Measurements from ENCODE around the gene VSTM2B. TPM values are rescaled to one million over a fixed set of nuclear protein-coding genes. Genes with fewer than 3 reads are reported as not detected.

Gene VSTM2B
- total RNA-seq, 1 experiment from 2014 or later: not detected

DNA sequence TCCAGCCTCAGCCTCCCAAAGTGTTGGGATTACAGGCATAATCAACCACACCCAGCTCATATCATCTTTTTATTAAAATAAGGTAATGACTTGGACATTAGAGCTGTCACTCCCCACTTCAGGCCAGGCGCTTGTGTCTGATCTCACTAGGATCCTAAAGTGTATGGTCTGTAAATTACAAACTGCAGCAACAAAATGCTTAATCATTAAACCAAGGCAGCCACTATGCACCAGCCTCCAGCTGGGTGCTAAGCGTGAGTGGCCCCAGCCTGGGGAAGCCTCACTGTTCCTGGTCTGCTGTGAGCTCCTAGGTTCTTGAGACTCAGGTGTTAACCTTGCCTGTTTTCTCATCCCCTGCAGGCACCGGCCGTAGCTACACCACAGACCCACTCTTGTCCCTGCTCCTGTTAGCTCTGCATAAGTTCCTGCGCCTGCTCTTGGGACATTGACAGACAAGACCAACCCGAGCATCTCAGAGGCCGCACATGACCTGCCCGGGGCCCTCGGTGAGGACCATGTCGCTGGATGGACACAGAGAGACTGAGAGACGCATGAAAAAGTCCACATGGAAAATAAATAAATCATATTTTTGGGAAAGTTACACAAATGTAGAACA is 37.8 kb downstream of the VSTM2B start:
- H3K4me2 ChIP-seq (ENCODE audit: low read depth, low read length, poor library complexity, severe bottlenecking): no peak overlapping the region
- H3K4me1 ChIP-seq (ENCODE audit: low read length): no peaks in the 10 kb centered on the region
- DNase-seq: no peak
- H3K27me3 ChIP-seq (ENCODE audit: low read length): no peaks in the 10 kb centered on the region
- no peak overlapping the region for H3K4me3 ChIP-seq (ENCODE audit: low read length)
- no peak overlapping the region for H3K9ac ChIP-seq (ENCODE audit: low read length)
- no peak overlapping the region for H2AFZ ChIP-seq (ENCODE audit: low read length)
- H3K27ac ChIP-seq (ENCODE audit: low read length): no peak overlapping the region
- no peaks in the 10 kb centered on the region for H4K20me1 ChIP-seq (ENCODE audit: insufficient read depth, low read depth, low read length)
- no peaks in the 10 kb centered on the region for H3K36me3 ChIP-seq (ENCODE audit: insufficient read depth, low read length)
- no peaks in the 10 kb centered on the region for H3K79me2 ChIP-seq (ENCODE audit: low read length)
- H3K9me3 ChIP-seq (ENCODE audit: low read length): peaks cover 10% of the 10 kb centered on the region
- no peaks in the 10 kb centered on the region for H3K9me2 ChIP-seq (replicated peaks; ENCODE audit: insufficient read depth, low read length)

DNA sequence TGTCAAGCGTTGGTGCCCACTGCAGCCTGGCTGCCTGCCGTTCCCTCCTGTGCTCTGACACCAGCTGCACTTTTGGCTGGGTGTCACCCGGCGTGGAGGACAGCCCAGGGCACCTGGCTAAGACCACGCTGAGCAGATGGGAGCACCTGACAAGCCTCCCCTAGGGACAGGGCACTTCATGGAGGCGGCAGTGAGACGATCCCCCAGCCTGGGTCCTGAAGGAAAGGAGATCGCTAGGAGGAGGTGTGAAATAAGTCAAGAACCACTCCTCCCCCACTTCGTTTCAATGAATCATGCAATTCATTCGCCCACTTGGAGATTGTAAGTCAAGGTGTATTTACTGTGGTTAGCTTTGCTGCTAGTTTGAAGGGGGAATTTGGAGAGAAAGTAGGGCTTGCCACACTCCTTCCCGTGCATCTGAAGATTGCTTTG is 38.8 kb downstream of the VSTM2B start:
- Histone ChIP-seq H3K4me1 (ENCODE audit: low read length) (no peaks in the 10 kb centered on the region), H3K27me3 (ENCODE audit: low read length) (no peaks in the 10 kb centered on the region), H3K9me3 (ENCODE audit: low read length) (peaks cover 9% of the 10 kb centered on the region)

DNA sequence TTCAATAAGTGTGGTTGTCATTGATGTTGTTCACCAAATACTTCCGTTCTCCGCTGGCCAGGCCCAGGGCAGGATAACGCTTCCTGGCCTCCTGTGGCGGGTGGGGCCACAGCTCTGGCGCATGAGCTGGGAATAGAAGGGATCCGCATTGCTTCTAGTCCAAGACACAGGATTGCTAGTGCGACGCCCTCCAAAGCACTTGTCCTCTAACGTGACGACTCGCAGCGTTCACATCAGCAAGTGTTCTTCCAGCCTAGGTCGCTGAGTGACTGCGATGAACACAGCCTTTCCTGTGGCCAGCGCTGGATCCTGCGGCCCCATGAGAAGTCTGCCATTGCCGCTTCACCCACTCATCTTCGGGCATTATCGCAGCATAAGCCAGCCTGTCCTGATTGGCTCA is 39.4 kb downstream of the VSTM2B start:
- Histone ChIP-seq H3K36me3 (ENCODE audit: insufficient read depth, low read length) (no peaks in the 10 kb centered on the region), H3K4me3 (ENCODE audit: low read length) (no peak overlapping the region), H3K4me2 (ENCODE audit: low read depth, low read length, poor library complexity, severe bottlenecking) (no peak overlapping the region), H3K79me2 (ENCODE audit: low read length) (no peaks in the 10 kb centered on the region), H3K9ac (ENCODE audit: low read length) (no peak overlapping the region), H4K20me1 (ENCODE audit: insufficient read depth, low read depth, low read length) (no peaks in the 10 kb centered on the region), H3K4me1 (ENCODE audit: low read length) (no peaks in the 10 kb centered on the region), H3K27ac (ENCODE audit: low read length) (no peak overlapping the region), H3K9me2 (replicated peaks; ENCODE audit: insufficient read depth, low read length) (no peaks in the 10 kb centered on the region), H3K27me3 (ENCODE audit: low read length) (no peaks in the 10 kb centered on the region), H2AFZ (ENCODE audit: low read length) (no peak overlapping the region), H3K9me3 (ENCODE audit: low read length) (peaks cover 4% of the 10 kb centered on the region; the same call in 1 of the 2 replicates)
- DNase-seq: no peak

More for the DNA sequence above, 38.8 kb downstream of the VSTM2B start:
- no peak overlapping the region for H3K4me2 ChIP-seq (ENCODE audit: low read depth, low read length, poor library complexity, severe bottlenecking)
- H3K79me2 ChIP-seq (ENCODE audit: low read length): no peaks in the 10 kb centered on the region
- H3K27ac ChIP-seq (ENCODE audit: low read length): no peak overlapping the region
- H3K9ac ChIP-seq (ENCODE audit: low read length): no peak overlapping the region
- no peaks in the 10 kb centered on the region for H4K20me1 ChIP-seq (ENCODE audit: insufficient read depth, low read depth, low read length)
- no peak for DNase-seq
- no peaks in the 10 kb centered on the region for H3K36me3 ChIP-seq (ENCODE audit: insufficient read depth, low read length)
- no peak overlapping the region for H3K4me3 ChIP-seq (ENCODE audit: low read length)
- H3K9me2 ChIP-seq (replicated peaks; ENCODE audit: insufficient read depth, low read length): no peaks in the 10 kb centered on the region
- no peak overlapping the region for H2AFZ ChIP-seq (ENCODE audit: low read length)

DNA sequence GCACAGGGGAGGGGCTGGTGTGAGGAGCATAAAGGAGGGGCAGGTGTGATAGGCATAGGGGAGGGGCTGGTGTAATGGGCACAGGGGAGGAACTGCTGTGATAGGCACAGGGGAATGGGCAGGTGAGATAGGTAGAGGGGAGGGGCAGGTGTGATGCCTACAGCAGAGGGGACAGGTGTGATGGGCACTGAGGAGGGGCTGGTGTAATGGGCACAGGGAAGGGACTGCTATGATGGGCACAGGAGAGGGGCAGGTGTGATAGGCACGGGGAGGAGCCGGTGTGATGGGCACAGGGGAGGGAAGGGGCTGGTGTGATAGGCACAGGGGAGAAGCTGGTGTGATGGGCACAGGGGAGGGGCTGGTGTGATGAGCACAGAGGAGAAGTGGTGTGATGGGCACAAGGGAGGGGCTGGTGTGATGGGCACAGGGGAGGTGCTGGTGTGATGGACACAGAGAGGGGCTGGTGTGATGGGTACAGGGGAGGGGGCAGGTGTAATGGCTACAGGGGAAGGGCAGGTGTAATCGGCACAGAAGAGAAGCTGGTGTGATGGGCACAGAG is 40.8 kb downstream of the VSTM2B start:
- no peak overlapping the region for H2AFZ ChIP-seq (ENCODE audit: low read length)
- no peaks in the 10 kb centered on the region for H4K20me1 ChIP-seq (ENCODE audit: insufficient read depth, low read depth, low read length)
- no peak overlapping the region for H3K4me3 ChIP-seq (ENCODE audit: low read length)
- H3K79me2 ChIP-seq (ENCODE audit: low read length): no peaks in the 10 kb centered on the region
- H3K9me2 ChIP-seq (replicated peaks; ENCODE audit: insufficient read depth, low read length): no peaks in the 10 kb centered on the region
- H3K27me3 ChIP-seq (ENCODE audit: low read length): no peaks in the 10 kb centered on the region
- H3K4me1 ChIP-seq (ENCODE audit: low read length): no peaks in the 10 kb centered on the region
- no peak overlapping the region for H3K27ac ChIP-seq (ENCODE audit: low read length)
- H3K36me3 ChIP-seq (ENCODE audit: insufficient read depth, low read length): no peaks in the 10 kb centered on the region
- H3K9ac ChIP-seq (ENCODE audit: low read length): no peak overlapping the region
- no peak for DNase-seq
- H3K4me2 ChIP-seq (ENCODE audit: low read depth, low read length, poor library complexity, severe bottlenecking): no peak overlapping the region
- H3K9me3 ChIP-seq (ENCODE audit: low read length): no peaks in the 10 kb centered on the region

DNA sequence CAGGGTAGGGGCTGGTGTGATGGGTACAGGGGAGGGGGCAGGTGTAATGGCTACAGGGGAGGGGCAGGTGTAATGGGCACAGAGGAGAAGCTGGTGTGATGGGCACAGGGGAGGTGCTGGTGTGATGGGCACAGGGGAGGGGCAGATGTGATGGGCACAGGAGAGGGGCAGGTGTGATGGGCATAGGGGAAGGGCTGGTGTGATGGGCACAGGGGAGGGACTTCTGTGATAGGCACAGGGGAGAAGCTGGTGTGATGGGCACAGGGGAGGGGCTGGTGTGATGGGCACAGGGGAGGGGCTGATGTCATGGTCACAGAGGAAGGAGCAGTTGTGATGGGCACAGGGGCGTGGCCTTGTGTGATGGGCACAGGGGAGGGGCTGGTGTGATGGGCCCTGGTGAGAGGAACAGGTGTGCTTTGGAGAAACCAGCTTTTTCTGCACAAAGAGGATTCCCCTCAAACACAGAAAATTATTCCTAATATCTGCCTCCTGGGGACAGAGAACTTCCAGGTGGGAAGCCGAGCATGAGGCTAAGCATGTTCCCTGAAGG is 41.6 kb downstream of the VSTM2B start:
- no peak overlapping the region for H3K4me2 ChIP-seq (ENCODE audit: low read depth, low read length, poor library complexity, severe bottlenecking)
- H3K4me3 ChIP-seq (ENCODE audit: low read length): no peak overlapping the region
- no peaks in the 10 kb centered on the region for H3K27me3 ChIP-seq (ENCODE audit: low read length)
- no peaks in the 10 kb centered on the region for H3K4me1 ChIP-seq (ENCODE audit: low read length)
- H3K9ac ChIP-seq (ENCODE audit: low read length): no peak overlapping the region
- H4K20me1 ChIP-seq (ENCODE audit: insufficient read depth, low read depth, low read length): no peaks in the 10 kb centered on the region
- H3K27ac ChIP-seq (ENCODE audit: low read length): no peak overlapping the region
- DNase-seq: no peak
- H2AFZ ChIP-seq (ENCODE audit: low read length): no peak overlapping the region
- H3K9me2 ChIP-seq (replicated peaks; ENCODE audit: insufficient read depth, low read length): no peaks in the 10 kb centered on the region
- H3K9me3 ChIP-seq (ENCODE audit: low read length): no peaks in the 10 kb centered on the region
- no peaks in the 10 kb centered on the region for H3K36me3 ChIP-seq (ENCODE audit: insufficient read depth, low read length)
- H3K79me2 ChIP-seq (ENCODE audit: low read length): no peaks in the 10 kb centered on the region

DNA sequence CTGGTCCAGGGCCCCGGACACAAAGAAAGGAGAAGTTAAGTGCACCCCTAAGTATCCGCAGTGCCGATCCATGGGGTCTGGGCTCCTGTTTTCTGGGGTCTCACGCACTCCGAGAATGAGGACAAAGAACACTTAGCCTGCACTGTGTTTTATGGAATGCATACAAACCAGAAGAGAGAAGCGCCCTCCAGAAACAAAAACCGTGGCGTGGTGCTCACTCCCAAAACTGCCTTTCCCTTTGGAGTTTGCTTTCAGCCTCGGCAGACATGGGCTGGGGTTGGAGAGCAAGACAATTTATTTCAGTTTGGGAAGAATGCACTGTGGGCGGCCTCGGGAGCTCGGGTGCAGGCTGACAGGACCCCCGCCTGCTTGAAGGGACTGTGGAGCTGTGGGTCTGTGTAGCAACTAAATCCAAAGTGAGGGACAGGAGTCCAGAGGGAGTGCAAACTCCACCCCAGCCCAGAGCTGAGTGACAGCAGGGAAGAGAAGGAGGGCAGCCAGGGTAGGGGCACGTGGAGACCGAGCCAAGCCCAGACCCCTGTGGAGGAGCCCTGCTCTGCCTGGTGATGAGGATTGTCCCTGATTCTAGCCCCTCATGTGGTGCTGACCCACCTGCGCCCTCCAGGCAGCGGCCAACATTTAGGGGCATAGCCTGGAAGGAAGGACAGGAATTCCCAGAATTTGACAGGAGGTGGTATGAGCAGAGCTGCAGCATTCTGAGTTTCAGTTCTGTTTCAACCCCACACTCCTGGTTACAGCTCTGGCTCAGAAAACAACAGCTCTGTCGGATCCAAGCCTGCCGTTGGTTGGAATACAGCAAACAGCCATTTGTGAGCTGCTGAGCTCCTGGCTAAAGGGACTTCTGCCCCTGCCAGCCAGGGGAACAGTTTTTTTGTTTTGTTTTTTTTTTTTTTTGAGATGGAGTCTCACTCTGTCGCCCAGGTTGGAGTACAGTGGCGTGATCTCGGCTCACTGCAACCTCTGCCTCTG is 42.5 kb downstream of the VSTM2B start:
- H3K9me2 ChIP-seq (replicated peaks; ENCODE audit: insufficient read depth, low read length): no peaks in the 10 kb centered on the region
- no peak for DNase-seq
- H3K4me2 ChIP-seq (ENCODE audit: low read depth, low read length, poor library complexity, severe bottlenecking): no peak overlapping the region
- no peak overlapping the region for H3K4me3 ChIP-seq (ENCODE audit: low read length)
- no peaks in the 10 kb centered on the region for H3K9me3 ChIP-seq (ENCODE audit: low read length)
- no peak overlapping the region for H2AFZ ChIP-seq (ENCODE audit: low read length)
- no peaks in the 10 kb centered on the region for H3K79me2 ChIP-seq (ENCODE audit: low read length)
- no peaks in the 10 kb centered on the region for H4K20me1 ChIP-seq (ENCODE audit: insufficient read depth, low read depth, low read length)
- H3K36me3 ChIP-seq (ENCODE audit: insufficient read depth, low read length): no peaks in the 10 kb centered on the region
- H3K27me3 ChIP-seq (ENCODE audit: low read length): no peaks in the 10 kb centered on the region
- no peaks in the 10 kb centered on the region for H3K4me1 ChIP-seq (ENCODE audit: low read length)
- H3K9ac ChIP-seq (ENCODE audit: low read length): no peak overlapping the region
- H3K27ac ChIP-seq (ENCODE audit: low read length): no peak overlapping the region

DNA sequence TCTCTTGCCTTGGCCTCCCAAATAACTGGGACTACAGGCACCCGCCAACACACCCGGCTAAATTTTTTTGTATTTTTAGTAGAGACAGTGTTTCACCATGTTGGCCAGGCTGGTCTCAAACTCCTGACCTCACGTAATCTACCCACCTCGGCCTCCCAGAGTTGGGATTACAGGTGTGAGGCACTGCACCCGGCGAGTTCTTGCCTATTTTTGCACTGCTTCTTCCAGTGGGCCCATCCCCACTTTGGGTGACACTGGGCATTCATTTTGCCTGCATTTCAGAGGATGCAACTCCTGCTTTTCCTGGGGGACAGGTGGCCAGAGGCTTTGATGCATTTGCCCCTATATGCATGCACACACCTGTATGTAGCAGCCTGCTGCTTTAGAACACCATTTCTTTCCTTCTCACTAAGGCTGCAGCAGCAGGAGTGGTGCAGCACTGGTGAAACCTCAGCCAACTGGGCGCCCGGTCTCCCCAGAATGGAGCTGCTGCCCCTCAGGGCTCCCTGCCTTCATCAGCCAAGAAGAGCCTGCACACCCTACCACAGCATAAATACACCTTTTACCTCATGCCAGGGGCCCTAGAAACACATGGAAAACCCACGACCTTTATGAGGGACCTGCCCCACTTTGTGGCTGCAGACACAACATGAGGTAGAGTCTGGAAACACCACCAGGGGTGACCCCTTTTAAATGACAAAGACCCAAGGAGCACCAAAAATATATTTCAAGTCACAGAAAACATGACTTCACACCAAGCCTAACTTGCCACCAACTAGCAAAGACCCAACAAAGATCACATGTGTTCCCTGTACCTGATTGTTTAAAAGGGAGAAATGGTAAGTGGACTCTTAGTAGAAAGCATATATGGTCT is 43.5 kb downstream of the VSTM2B start:
- Histone ChIP-seq H3K4me2 (ENCODE audit: low read depth, low read length, poor library complexity, severe bottlenecking) (no peak overlapping the region), H3K27me3 (ENCODE audit: low read length) (no peaks in the 10 kb centered on the region), H3K9me2 (replicated peaks; ENCODE audit: insufficient read depth, low read length) (no peaks in the 10 kb centered on the region), H3K9me3 (ENCODE audit: low read length) (no peaks in the 10 kb centered on the region), H3K27ac (ENCODE audit: low read length) (no peak overlapping the region), H3K79me2 (ENCODE audit: low read length) (no peaks in the 10 kb centered on the region), H3K4me1 (ENCODE audit: low read length) (no peaks in the 10 kb centered on the region), H3K36me3 (ENCODE audit: insufficient read depth, low read length) (no peaks in the 10 kb centered on the region), H3K9ac (ENCODE audit: low read length) (no peak overlapping the region), H4K20me1 (ENCODE audit: insufficient read depth, low read depth, low read length) (no peaks in the 10 kb centered on the region), H2AFZ (ENCODE audit: low read length) (no peak overlapping the region), H3K4me3 (ENCODE audit: low read length) (no peak overlapping the region)
- DNase-seq: no peak

Data from Karpas-422 (cell line).